Endothelial cell of umbilical vein (primary cell): ENCODE results near the gene GEMIN8.

ENCODE experiments used
- EZH2 ChIP-seq: IDR thresholded peaks from 2 replicates; pipeline ENCODE4 v1.6.1; 2012; ENCODE audit warnings: borderline replicate concordance, low read depth, mild to moderate bottlenecking, moderate library complexity, low read length, inconsistent platforms; ENCODE audit not compliant: severe bottlenecking
- MAX ChIP-seq: IDR thresholded peaks from 2 replicates; pipeline ENCODE4 v1.6.1; 2011; ENCODE audit not compliant: insufficient read depth, insufficient read length
- MYC ChIP-seq: IDR thresholded peaks from one replicate; pipeline ENCODE4 v1.6.1; 2011; ENCODE audit warnings: mild to moderate bottlenecking, low read depth, low read length
- POLR2A ChIP-seq: IDR thresholded peaks from 2 replicates; pipeline ENCODE4 v1.6.1; 2012; ENCODE audit warnings: low read depth, mild to moderate bottlenecking, control low read depth, low read length
- POLR2AphosphoS5 ChIP-seq: IDR thresholded peaks from 2 replicates; pipeline ENCODE4 v1.6.1; 2012; ENCODE audit warnings: low read depth, mild to moderate bottlenecking, control low read depth, low read length, moderate library complexity; ENCODE audit not compliant: insufficient read depth
- TF ChIP-seq, protein P1 (sequence below), 2 donors: IDR thresholded peaks; 1 replicate in 1 of 2; 2 replicates in 1 of 2; pipeline ENCODE4 v1.5.1; 2011; ENCODE audit warnings: low read length in 2 of 2, mild to moderate bottlenecking in 2 of 2, moderate library complexity in 2 of 2, control low read depth in 1 of 2, inconsistent platforms in 1 of 2, low read depth in 1 of 2; ENCODE audit not compliant: insufficient read depth in 1 of 2; ENCODE audit errors: extremely low read depth in 1 of 2

GRCh38 chrX:14073556-14073955, 43.9 kb upstream of the GEMIN8 start:
- TF ChIP-seq, protein P1, sequence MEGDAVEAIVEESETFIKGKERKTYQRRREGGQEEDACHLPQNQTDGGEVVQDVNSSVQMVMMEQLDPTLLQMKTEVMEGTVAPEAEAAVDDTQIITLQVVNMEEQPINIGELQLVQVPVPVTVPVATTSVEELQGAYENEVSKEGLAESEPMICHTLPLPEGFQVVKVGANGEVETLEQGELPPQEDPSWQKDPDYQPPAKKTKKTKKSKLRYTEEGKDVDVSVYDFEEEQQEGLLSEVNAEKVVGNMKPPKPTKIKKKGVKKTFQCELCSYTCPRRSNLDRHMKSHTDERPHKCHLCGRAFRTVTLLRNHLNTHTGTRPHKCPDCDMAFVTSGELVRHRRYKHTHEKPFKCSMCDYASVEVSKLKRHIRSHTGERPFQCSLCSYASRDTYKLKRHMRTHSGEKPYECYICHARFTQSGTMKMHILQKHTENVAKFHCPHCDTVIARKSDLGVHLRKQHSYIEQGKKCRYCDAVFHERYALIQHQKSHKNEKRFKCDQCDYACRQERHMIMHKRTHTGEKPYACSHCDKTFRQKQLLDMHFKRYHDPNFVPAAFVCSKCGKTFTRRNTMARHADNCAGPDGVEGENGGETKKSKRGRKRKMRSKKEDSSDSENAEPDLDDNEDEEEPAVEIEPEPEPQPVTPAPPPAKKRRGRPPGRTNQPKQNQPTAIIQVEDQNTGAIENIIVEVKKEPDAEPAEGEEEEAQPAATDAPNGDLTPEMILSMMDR (IDR thresholded peaks at IDR 0.05; ENCODE audit: extremely low read depth in 1 of 2, insufficient read depth in 1 of 2, low read depth in 1 of 2, low read length in 2 of 2) = no peak
- TF ChIP-seq POLR2AphosphoS5 (no peak), MAX (no peak), POLR2A (no peak), EZH2 (no peak), MYC (no peak)
